Ishikawa (cell line): Measurements from ENCODE around the gene ZNF213.

ENCODE experiments used
- CEBPB ChIP-seq: IDR thresholded peaks from 2 replicates; pipeline ENCODE4 v1.6.1; 2012
- CREB1 ChIP-seq: IDR thresholded peaks from 2 replicates; pipeline ENCODE4 v1.6.1; 2012; ENCODE audit warnings: low read depth
- EGR1 ChIP-seq: IDR thresholded peaks from 2 replicates; pipeline ENCODE4 v1.6.1; 2012
- EP300 ChIP-seq: IDR thresholded peaks from 2 replicates; pipeline ENCODE4 v1.6.1; 2012; ENCODE audit warnings: borderline replicate concordance
- NFIC ChIP-seq: IDR thresholded peaks from 2 replicates; pipeline ENCODE4 v1.6.1; 2012
- RAD21 ChIP-seq: IDR thresholded peaks from 2 replicates; pipeline ENCODE4 v1.6.1; 2012; ENCODE audit warnings: low read depth
- TAF1 ChIP-seq: IDR thresholded peaks from 2 replicates; pipeline ENCODE4 v1.6.1; 2012; ENCODE audit warnings: low read depth, mild to moderate bottlenecking
- TCF12 ChIP-seq: IDR thresholded peaks from 2 replicates; pipeline ENCODE4 v1.6.1; 2012; ENCODE audit warnings: low read depth
- TEAD4 ChIP-seq: IDR thresholded peaks from 2 replicates; pipeline ENCODE4 v1.6.1; 2012
- YY1 ChIP-seq: IDR thresholded peaks from 2 replicates; pipeline ENCODE4 v1.6.1; 2012; ENCODE audit warnings: low read depth
- ZBTB7A ChIP-seq: IDR thresholded peaks from 2 replicates; pipeline ENCODE4 v1.6.1; 2012; ENCODE audit warnings: low read depth
- TF ChIP-seq, protein P1 (sequence below): IDR thresholded peaks from 2 replicates; pipeline ENCODE4 v1.6.1; 2012
- TF ChIP-seq, protein P2 (sequence below): IDR thresholded peaks from 2 replicates; pipeline ENCODE4 v1.6.1; 2012; ENCODE audit warnings: low read depth, mild to moderate bottlenecking

DNA sequence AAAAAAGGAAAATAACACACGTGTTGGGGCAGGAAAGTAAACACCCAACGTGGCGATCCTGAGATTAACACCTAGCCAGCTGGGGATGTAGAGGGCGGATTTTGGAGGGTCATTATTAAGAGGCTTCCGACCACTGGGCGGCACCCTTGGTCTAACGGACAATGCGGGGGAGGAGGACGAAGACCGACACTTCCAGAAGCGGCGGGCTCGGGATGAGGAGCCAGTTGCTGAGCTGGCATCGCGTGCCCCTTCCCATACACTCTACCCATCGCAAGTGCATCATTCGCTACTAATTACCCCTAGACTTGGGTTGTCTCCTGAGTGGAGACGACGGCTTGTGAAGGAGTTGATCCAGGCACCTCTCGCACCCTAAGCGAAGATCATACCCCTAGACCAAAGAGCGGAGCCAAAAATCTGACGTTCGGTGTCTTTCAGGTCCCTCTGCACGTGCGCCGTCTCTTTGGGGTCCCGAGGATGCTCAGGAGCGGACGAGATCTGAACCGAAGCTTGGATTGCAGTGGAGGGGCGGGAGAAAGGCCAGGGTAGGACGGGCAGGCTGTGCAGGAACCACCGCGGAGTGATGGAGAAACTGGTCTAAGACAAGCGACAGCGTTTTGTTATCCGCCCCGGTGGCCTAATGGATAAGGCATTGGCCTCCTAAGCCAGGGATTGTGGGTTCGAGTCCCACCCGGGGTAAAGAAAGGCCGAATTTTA, 17.6 kb downstream of the ZNF213 start:
- TF ChIP-seq NFIC, result no peak
- TF ChIP-seq, protein P1, sequence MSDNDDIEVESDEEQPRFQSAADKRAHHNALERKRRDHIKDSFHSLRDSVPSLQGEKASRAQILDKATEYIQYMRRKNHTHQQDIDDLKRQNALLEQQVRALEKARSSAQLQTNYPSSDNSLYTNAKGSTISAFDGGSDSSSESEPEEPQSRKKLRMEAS, result peak; percentile 45; the same call in 1 of the 2 replicates
- peak; percentile 46; the same call in 1 of the 2 replicates for TF ChIP-seq TCF12
- TF ChIP-seq RAD21, result peak; percentile 57
- TF ChIP-seq TAF1, result peak; percentile 39; the same call in 1 of the 2 replicates
- TF ChIP-seq CREB1, result no peak
- TF ChIP-seq EGR1, result peak; percentile 68
- TF ChIP-seq EP300, result no peak; the same call in 1 of the 2 replicates
- TF ChIP-seq, protein P2, sequence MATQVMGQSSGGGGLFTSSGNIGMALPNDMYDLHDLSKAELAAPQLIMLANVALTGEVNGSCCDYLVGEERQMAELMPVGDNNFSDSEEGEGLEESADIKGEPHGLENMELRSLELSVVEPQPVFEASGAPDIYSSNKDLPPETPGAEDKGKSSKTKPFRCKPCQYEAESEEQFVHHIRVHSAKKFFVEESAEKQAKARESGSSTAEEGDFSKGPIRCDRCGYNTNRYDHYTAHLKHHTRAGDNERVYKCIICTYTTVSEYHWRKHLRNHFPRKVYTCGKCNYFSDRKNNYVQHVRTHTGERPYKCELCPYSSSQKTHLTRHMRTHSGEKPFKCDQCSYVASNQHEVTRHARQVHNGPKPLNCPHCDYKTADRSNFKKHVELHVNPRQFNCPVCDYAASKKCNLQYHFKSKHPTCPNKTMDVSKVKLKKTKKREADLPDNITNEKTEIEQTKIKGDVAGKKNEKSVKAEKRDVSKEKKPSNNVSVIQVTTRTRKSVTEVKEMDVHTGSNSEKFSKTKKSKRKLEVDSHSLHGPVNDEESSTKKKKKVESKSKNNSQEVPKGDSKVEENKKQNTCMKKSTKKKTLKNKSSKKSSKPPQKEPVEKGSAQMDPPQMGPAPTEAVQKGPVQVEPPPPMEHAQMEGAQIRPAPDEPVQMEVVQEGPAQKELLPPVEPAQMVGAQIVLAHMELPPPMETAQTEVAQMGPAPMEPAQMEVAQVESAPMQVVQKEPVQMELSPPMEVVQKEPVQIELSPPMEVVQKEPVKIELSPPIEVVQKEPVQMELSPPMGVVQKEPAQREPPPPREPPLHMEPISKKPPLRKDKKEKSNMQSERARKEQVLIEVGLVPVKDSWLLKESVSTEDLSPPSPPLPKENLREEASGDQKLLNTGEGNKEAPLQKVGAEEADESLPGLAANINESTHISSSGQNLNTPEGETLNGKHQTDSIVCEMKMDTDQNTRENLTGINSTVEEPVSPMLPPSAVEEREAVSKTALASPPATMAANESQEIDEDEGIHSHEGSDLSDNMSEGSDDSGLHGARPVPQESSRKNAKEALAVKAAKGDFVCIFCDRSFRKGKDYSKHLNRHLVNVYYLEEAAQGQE, result no peak
- TF ChIP-seq YY1, result peak; percentile 57; the same call in 1 of the 2 replicates
- peak; percentile 93 for TF ChIP-seq TEAD4
- peak; percentile 54; the same call in 1 of the 2 replicates for TF ChIP-seq CEBPB
- TF ChIP-seq ZBTB7A, result no peak
